ENCODE data around the gene ACACB. TPM values are rescaled to one million over a fixed set of nuclear protein-coding genes. Genes with fewer than 3 reads are reported as not detected.

Gene ACACB
- total RNA-seq, 1 experiment from 2014 or later, result 8.2 TPM

DNA sequence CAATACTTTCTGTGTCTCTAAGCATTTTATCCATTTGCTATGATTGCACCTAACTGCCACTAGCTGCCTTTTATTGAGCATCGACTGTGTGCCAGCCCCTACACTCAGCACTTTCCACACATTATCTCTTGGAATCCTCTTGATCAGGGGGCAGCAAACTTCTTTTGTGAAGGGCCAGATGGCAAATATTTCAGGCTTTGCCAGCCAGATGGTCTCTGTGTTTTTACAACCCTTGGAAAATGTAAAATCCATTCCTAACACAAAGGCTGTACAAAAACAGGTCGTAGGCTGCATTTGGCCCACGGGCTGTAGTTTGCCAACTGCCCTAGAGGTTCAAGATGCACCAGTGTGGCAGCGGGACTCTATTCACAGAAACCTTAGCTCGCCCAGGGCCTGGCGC lies 173.2 kb downstream of the ACACB start:
- Histone ChIP-seq H3K4me1 (ENCODE audit: insufficient read depth, low read length, poor library complexity, severe bottlenecking) (peaks cover 11% of the 10 kb centered on the region), H3K4me3 (ENCODE audit: low read depth, low read length, poor library complexity, severe bottlenecking) (no peak overlapping the region), H3K27ac (ENCODE audit: low read depth, low read length, poor library complexity, severe bottlenecking) (no peak overlapping the region), H3K36me3 (ENCODE audit: insufficient read depth, low read length, poor library complexity, severe bottlenecking) (no peaks in the 10 kb centered on the region), H3K9me3 (ENCODE audit: low read depth, low read length, poor library complexity, severe bottlenecking) (no peaks in the 10 kb centered on the region), H3K27me3 (replicated peaks; ENCODE audit: insufficient read depth, low read depth, low read length, poor library complexity) (no peaks in the 10 kb centered on the region)
- POLR2A ChIA-PET (ENCODE audit: low non-redundant PET), result no interaction called here
- CTCF ChIA-PET, result no interaction called here
- no peak for DNase-seq (ENCODE audit: low spot score)
- TF ChIP-seq EZH2 (IDR thresholded peaks at IDR 0.05; ENCODE audit: borderline replicate concordance, low read depth, low read length, poor library complexity, severe bottlenecking) (no peak), CTCF (conservative IDR thresholded peaks at IDR 0.05; ENCODE audit: low read depth, low read length) (no peak)
- intact Hi-C loops (cut with micrococcal nuclease; ENCODE audit: unreplicated experiment), result no loop called here
- no TSS peak for BruUV-seq (replicated peaks)

GRCh38 chr12:109290061-109290460 lies 173.7 kb downstream of the ACACB start:
- POLR2A ChIA-PET (ENCODE audit: low non-redundant PET), result no interaction called here
- H3K36me3 ChIP-seq (ENCODE audit: insufficient read depth, low read length, poor library complexity, severe bottlenecking), result no peaks in the 10 kb centered on the region
- CTCF ChIA-PET, result no interaction called here

GRCh38 chr12:109291117-109291516 lies 174.7 kb downstream of the ACACB start:
- POLR2A ChIA-PET (ENCODE audit: low non-redundant PET), result no interaction called here
- H3K4me1 ChIP-seq (ENCODE audit: insufficient read depth, low read length, poor library complexity, severe bottlenecking), result peaks cover 11% of the 10 kb centered on the region
- no peaks in the 10 kb centered on the region for H3K9me3 ChIP-seq (ENCODE audit: low read depth, low read length, poor library complexity, severe bottlenecking)
- intact Hi-C loops (cut with micrococcal nuclease; ENCODE audit: unreplicated experiment), result no loop called here
- no TSS peak for BruUV-seq (replicated peaks)
- CTCF ChIA-PET, result no interaction called here
- H3K4me3 ChIP-seq (ENCODE audit: low read depth, low read length, poor library complexity, severe bottlenecking), result no peak overlapping the region
- H3K36me3 ChIP-seq (ENCODE audit: insufficient read depth, low read length, poor library complexity, severe bottlenecking), result no peaks in the 10 kb centered on the region
- H3K27me3 ChIP-seq (replicated peaks; ENCODE audit: insufficient read depth, low read depth, low read length, poor library complexity), result no peaks in the 10 kb centered on the region
- H3K27ac ChIP-seq (ENCODE audit: low read depth, low read length, poor library complexity, severe bottlenecking), result no peak overlapping the region
- DNase-seq (ENCODE audit: low spot score), result no peak
- no peak for TF ChIP-seq EZH2 (IDR thresholded peaks at IDR 0.05; ENCODE audit: borderline replicate concordance, low read depth, low read length, poor library complexity, severe bottlenecking)

More at GRCh38 chr12:109290061-109290460, 173.7 kb downstream of the ACACB start:
- H3K9me3 ChIP-seq (ENCODE audit: low read depth, low read length, poor library complexity, severe bottlenecking), result no peaks in the 10 kb centered on the region
- intact Hi-C loops (cut with micrococcal nuclease; ENCODE audit: unreplicated experiment), result no loop called here
- H3K4me3 ChIP-seq (ENCODE audit: low read depth, low read length, poor library complexity, severe bottlenecking), result no peak overlapping the region
- no peak for DNase-seq (ENCODE audit: low spot score)
- peaks cover 11% of the 10 kb centered on the region for H3K4me1 ChIP-seq (ENCODE audit: insufficient read depth, low read length, poor library complexity, severe bottlenecking)
- TF ChIP-seq EZH2 (IDR thresholded peaks at IDR 0.05; ENCODE audit: borderline replicate concordance, low read depth, low read length, poor library complexity, severe bottlenecking) (no peak), CTCF (conservative IDR thresholded peaks at IDR 0.05; ENCODE audit: low read depth, low read length) (no peak)
- no peak overlapping the region for H3K27ac ChIP-seq (ENCODE audit: low read depth, low read length, poor library complexity, severe bottlenecking)
- no TSS peak for BruUV-seq (replicated peaks)
- no peaks in the 10 kb centered on the region for H3K27me3 ChIP-seq (replicated peaks; ENCODE audit: insufficient read depth, low read depth, low read length, poor library complexity)

- H3K36me3 ChIP-seq (ENCODE audit: insufficient read depth, low read length, poor library complexity, severe bottlenecking), result no peaks in the 10 kb centered on the region
- BruUV-seq (replicated peaks), result no TSS peak
- no peak overlapping the region for H3K27ac ChIP-seq (ENCODE audit: low read depth, low read length, poor library complexity, severe bottlenecking)
- TF ChIP-seq CTCF (conservative IDR thresholded peaks at IDR 0.05; ENCODE audit: low read depth, low read length) (no peak), EZH2 (IDR thresholded peaks at IDR 0.05; ENCODE audit: borderline replicate concordance, low read depth, low read length, poor library complexity, severe bottlenecking) (no peak)
- DNase-seq (ENCODE audit: low spot score), result peak; percentile 65
- intact Hi-C loops (cut with micrococcal nuclease; ENCODE audit: unreplicated experiment), result no loop called here
- H3K9me3 ChIP-seq (ENCODE audit: low read depth, low read length, poor library complexity, severe bottlenecking), result no peaks in the 10 kb centered on the region
- H3K27me3 ChIP-seq (replicated peaks; ENCODE audit: insufficient read depth, low read depth, low read length, poor library complexity), result no peaks in the 10 kb centered on the region
- no peak overlapping the region for H3K4me3 ChIP-seq (ENCODE audit: low read depth, low read length, poor library complexity, severe bottlenecking)
- POLR2A ChIA-PET (ENCODE audit: low non-redundant PET), result no interaction called here
- peaks cover 11% of the 10 kb centered on the region for H3K4me1 ChIP-seq (ENCODE audit: insufficient read depth, low read length, poor library complexity, severe bottlenecking)
- CTCF ChIA-PET, result no interaction called here
Measured at GRCh38 chr12:109291521-109292341, 175.3 kb downstream of the ACACB start.

Measured in A673 (cell line).